OCI-LY7 (cell line): ENCODE data around the gene IGDCC3.

Source experiments
- EZH2phosphoT487 ChIP-seq: fragments of 200-600 bp; sonication (generic); IDR thresholded peaks from 2 replicates; pipeline ENCODE4 v1.6.1; 2018; ENCODE audit warnings: low read depth, borderline replicate concordance, mild to moderate bottlenecking, mixed run types, antibody characterized with exemption, low read length, moderate library complexity, mixed read lengths
- TF ChIP-seq, protein P1 (sequence below): fragments of 200-600 bp; sonication (generic); conservative IDR thresholded peaks from 2 replicates; pipeline ENCODE4 v1.5.1; 2014; ENCODE audit warnings: mild to moderate bottlenecking, antibody characterized with exemption, low read length, moderate library complexity, mixed read lengths

DNA sequence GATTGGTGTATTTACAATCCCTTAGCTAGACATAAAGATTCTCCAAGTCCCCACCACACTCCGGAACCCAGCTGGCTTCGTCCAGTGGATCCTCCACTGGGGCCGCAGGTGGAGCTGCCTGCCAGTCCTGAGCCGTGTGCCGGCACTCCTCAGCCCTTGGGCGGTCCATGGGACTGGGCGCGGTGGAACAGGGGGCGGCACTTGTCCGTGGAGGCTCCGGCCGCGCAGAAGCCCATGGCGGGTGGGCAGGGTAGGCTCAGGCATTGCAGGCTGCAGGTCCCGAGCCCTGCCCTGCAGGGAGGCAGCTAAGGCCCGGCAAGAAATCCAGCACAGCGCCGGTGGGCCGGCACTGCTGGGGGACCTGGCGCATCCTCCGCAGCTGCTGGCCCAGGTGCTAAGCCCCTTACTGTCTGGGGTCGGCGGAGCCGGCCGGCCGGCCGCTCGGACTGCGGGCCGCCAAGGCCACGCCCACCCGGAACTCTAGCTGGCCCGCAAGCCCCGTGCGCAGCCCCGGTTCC is 76.8 kb downstream of the IGDCC3 start:
- TF ChIP-seq, protein P1, sequence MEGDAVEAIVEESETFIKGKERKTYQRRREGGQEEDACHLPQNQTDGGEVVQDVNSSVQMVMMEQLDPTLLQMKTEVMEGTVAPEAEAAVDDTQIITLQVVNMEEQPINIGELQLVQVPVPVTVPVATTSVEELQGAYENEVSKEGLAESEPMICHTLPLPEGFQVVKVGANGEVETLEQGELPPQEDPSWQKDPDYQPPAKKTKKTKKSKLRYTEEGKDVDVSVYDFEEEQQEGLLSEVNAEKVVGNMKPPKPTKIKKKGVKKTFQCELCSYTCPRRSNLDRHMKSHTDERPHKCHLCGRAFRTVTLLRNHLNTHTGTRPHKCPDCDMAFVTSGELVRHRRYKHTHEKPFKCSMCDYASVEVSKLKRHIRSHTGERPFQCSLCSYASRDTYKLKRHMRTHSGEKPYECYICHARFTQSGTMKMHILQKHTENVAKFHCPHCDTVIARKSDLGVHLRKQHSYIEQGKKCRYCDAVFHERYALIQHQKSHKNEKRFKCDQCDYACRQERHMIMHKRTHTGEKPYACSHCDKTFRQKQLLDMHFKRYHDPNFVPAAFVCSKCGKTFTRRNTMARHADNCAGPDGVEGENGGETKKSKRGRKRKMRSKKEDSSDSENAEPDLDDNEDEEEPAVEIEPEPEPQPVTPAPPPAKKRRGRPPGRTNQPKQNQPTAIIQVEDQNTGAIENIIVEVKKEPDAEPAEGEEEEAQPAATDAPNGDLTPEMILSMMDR = no peak
- no peak for TF ChIP-seq EZH2phosphoT487
